ENCODE results near the gene ZNF215.
"Not testable (repeated sequence)": the region's sequence is repeated elsewhere in the genome, so short reads cannot be mapped to it uniquely, and the experiment has no call there.

The ZNF215 gene

DNA sequence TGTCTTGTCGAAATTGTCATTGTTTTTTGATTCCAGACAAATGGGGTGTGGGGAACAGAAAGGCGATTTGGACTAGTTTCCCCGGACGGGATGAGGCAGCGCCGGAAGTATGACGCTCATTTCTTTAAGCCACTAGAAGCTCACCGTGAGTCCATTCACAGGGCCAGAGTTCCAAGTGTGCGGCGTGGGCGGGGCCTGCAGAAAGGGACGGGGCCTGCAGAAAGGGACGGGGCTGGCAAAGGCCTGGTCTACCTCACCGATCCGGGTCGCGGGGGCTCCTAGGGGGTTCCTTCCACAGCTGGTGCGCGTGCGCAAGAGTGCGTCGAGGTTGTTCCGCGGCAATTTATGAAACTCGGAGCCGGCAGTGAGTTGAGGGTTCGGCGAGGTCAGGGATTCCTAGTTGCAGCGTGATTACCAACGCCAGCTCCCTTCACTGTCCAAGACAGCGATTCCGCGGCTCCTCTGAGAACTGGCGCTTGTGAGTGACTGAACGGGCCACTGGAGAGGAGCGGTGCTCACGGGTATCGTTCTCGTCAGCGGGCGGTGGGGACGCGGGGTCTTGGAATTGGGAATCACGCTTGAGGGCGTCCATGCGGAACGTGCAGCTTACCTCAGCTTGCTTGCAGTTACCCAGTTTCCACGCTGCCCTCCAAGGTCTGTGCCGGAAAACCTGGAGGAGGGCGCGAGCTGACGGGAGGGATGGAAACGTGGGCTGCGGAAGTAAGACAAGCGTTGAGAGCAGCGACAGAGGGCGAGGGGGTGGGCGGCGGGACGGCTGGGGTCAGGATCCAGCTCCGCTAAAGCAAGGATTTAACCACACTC, at the start of gene ZNF215:
TSS of gene ZNF215 (plus strand) at position 219 of the 822 bp plus-strand sequence. CDS start 5,847 bp downstream, outside the sequence.
- no peak for DNase-seq

DNA sequence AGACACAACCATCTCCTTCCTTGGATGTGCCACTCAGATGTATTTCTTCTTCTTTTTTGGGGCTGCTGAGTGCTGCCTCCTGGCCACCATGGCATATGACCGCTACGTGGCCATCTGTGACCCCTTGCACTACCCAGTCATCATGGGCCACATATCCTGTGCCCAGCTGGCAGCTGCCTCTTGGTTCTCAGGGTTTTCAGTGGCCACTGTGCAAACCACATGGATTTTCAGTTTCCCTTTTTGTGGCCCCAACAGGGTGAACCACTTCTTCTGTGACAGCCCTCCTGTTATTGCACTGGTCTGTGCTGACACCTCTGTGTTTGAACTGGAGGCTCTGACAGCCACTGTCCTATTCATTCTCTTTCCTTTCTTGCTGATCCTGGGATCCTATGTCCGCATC, 49.3 kb upstream of the ZNF215 start:
- DNase-seq: no peak

GRCh38 chr11:6882751-6883150, 43.5 kb upstream of the ZNF215 start:
- DNase-seq: no peak

- not testable (repeated sequence) for DNase-seq
Observed at GRCh38 chr11:6887711-6888110, 38.5 kb upstream of the ZNF215 start.

- no peak for DNase-seq
Observed at GRCh38 chr11:6888830-6889229, 37.4 kb upstream of the ZNF215 start.

- no peak for DNase-seq
Observed at GRCh38 chr11:6889835-6890234, 36.4 kb upstream of the ZNF215 start.

DNA sequence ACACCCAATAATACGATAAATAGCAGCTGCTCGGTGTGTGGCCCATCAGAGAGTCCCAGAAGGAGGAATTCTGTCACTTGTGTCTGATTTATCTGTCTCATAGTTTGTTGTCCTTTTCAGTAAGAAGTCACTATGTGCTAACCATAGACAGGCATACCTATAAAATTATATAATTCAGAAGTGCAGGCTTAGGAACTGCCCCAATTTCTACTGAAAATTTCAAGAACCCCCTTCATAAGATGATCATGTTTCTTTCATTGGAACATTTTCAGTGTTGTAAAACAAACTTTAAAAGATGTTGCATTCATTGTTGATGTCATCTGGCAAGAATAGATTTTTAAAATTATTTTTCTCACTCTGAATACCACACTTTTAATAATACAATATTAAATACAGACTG, 33.8 kb upstream of the ZNF215 start, which contains the start of gene OR2D2:
TSS of gene OR2D2 (minus strand) at position 101 of the 400 bp plus-strand sequence. CDS start at position 101, 0 bp downstream.
- DNase-seq: no peak

DNA sequence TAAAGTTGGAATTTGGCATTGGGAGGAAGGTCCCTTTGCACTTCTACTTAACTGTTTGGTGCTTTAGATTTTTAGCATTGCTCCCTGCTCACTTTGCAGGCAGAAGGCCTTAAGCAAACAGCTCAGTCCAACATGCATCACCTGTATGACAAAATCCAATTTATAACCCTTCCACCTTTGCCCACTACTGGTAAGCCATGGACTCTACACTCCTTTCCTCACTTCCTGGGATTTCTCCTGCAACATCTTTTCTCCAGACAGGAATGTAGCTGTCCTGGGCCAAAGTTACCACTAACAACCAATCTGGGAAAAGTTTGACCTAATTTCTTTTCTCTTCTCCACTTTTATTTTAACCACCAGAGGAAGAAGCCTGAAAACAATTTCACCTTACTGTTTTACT, 32.1 kb upstream of the ZNF215 start:
- no peak for DNase-seq

DNA sequence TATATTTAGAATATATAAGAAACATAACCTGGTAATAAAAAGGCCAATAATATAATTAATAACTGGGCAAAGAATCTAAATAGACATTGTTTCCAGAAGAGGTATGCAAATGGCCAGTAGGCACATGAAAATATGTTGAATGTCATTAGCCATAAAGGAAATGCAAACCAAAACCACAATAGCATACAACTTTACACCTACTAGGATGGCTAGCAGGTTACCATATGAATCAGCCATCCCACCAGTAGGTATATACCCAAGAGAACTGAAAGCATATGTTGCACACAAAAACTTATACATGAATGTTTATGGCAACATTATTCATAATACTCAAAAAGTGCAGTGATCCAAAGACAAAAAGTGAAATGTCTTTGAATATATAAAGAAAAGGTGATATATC, 31.2 kb upstream of the ZNF215 start:
- DNase-seq: no peak

DNA sequence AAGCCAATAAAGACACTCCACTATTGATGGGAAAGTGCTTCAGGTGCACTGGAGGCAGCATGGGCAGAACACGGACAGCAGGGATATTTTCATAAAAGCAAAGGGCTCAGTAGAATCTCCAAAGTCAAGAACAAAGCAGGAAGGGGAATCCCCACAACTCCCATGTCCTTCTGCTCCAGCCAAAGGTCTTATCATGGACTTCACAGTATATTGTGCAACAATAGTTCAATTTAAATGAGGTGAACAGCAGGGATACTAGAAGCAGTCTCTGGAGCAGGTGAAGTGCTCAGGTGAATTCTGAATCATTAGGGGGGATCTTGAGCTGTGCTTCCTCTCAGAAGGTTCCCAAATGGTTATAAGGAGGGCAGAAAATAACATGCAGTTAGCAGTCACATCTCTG, 27.3 kb upstream of the ZNF215 start:
- DNase-seq: no peak

- DNase-seq: no peak
Observed at GRCh38 chr11:6900327-6900999, 25.8 kb upstream of the ZNF215 start.

- DNase-seq: not testable (repeated sequence)
Observed at GRCh38 chr11:6904804-6905203, 21.4 kb upstream of the ZNF215 start.

- DNase-seq: no peak
Observed at GRCh38 chr11:6911378-6911777, 14.8 kb upstream of the ZNF215 start.

DNA sequence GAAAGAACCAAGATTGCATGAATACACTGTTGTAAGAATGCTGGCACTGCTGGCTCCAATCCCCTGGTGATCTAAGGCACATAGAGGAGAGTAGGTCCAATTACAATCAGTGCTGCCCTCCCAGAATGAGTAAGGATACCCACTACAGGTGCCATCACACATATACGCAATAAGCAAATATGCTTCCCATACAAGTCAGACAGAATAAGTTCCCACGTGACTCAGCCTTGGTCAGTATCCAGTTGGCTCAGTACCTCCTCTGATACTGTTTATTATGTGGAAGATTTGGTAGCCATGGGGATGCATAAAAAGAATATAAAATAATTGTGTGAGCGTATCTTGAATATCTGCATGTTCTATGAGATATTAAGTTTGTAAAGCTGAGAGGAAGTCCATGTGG, 14.3 kb upstream of the ZNF215 start:
- DNase-seq: no peak

DNA sequence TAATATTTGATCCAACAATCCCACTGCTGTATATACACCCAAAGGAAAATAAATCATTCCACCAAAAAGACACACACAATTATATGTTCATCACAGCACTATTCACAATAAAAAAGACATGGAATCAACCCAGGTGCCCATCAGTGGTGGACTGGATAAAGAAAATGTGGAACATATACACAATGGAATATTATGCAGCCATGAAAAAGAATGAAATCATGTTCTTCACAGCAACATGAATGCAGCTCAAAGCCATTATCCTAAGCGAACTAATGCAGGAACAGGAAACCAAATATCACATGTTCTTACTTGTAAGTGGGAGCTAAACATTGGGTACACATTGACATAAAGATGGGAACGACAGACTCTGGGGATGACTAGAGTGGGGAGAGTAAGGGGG, 6.5 kb upstream of the ZNF215 start:
- no peak for DNase-seq

- DNase-seq: no peak
Observed at GRCh38 chr11:6920702-6921101, 5.5 kb upstream of the ZNF215 start, which contains the start of gene OR2D3. TSS of gene OR2D3 (plus strand) at chr11:6921002. CDS start at chr11:6921002, 0 bp downstream.

- no peak for DNase-seq
Observed at GRCh38 chr11:6925007-6925577, 1.1 kb upstream of the ZNF215 start.

GRCh38 chr11:6925636-6926207, 504 bp upstream of the ZNF215 start:
- DNase-seq: no peak

DNA sequence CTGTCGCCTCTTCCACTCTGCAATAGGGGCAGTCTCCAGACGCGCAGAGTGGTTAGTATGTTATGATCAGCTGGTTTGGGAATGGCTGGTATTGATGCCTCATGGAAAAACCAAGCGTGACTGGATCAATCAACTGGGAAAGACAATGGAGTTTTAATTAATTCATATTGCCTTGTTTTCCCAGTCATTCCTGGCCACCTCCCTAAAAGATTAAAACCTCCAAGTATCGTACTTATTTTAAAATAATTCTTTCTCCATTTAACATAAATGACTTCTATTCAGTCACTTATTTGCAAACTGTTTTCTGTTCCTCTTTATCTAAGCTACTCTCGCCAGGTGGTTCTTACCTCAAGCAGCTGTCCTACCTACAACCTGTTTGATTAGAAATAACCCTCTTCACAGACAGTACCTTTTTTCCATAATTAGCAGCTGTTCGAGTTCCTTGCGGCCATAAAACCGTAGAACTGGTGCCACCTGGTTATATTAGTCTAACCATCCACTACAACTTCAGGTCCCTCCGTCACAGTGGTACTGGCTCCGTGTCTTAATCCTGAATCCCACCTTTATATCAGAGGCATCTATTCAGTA, 898 bp downstream of the ZNF215 start:
- DNase-seq: no peak

DNA sequence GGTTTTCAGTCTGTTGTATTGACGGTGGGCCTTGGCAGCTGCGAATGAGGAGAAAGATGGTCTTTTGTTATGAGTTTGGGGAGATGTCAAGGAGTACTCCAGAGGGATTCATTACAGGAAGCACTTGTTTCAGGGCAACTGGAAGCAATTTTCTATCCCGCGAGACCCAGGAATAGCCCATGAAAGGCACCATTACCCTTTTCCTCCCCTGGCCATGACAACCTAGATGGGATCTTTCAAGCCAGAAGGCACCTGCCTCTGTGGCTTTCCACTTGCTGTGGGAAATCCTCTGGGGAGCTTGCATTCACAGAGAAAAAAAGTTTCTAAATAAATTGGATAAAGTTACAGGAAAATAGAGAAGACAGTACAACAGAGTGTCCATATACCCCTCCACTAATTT, 2.7 kb downstream of the ZNF215 start:
- no peak for DNase-seq

DNA sequence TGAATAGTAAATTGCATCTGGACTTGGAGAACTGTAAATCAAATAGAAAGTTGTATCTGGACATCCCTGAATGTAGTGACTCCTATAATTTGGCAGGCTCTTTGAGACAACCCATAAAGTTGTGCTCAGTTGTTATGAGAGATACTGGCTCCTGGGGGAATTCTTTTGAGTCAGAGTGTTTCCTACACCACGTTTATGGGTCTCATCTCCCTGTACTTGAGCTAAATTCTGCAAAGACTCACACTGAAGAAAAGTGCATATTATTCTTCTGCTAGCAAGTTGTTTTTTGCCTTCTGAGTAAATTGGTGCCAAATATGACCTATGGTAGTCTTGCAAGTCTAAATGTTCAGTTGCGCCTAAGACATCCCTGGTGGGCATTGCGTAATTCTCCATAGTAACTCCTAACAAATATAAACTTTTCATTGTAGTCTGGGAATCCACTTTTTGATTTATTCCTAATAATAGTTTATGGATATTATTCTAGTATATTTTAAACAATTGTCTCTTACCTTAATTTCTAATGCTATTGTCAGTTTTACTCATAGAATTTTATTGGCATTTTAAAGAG, 5.0 kb downstream of the ZNF215 start:
- no peak for DNase-seq

- DNase-seq: no peak
Observed at GRCh38 chr11:6932145-6932544, 5.9 kb downstream of the ZNF215 start.

DNA sequence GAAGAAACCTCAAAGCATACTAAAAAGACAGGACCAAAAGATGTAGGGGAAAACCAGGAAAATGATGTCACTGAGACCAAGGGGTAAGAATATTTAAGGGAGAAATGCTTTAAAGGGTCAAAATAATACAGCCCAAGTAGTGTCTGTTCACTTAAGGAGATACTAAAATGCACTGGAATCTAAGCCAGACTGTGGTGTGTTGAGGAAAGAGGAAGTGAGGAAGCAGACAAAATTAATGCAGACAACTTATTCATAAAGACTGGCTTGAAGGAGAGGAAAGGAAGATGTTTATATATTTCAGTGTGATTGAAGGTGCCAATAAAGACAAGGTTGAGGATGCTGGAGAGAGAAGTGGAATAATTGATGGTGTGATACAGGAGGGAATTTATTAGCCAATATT, 15.7 kb downstream of the ZNF215 start:
- DNase-seq: no peak

Measured in SHP77 (cell line).